ENCODE data around the gene EIF5B.

DNA sequence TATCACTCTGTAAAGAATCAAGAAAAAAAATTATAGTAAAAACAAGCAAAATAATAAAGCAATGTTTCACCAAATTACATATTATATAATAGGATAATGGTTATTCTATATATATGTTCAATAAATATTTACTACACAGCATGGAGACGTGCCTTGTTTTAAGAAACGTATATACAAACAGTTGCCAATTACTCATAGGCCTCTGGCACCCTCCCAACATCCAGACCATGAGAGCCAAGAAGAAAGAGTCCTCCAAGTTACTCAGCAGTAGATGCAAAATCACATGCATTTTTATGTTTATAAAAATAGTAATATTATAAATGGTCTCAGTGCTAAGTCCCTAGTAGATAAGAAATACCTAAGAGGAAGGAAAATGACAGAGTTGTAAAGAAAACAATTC, 87.8 kb downstream of the EIF5B start:
- TF ChIP-seq, protein P1, sequence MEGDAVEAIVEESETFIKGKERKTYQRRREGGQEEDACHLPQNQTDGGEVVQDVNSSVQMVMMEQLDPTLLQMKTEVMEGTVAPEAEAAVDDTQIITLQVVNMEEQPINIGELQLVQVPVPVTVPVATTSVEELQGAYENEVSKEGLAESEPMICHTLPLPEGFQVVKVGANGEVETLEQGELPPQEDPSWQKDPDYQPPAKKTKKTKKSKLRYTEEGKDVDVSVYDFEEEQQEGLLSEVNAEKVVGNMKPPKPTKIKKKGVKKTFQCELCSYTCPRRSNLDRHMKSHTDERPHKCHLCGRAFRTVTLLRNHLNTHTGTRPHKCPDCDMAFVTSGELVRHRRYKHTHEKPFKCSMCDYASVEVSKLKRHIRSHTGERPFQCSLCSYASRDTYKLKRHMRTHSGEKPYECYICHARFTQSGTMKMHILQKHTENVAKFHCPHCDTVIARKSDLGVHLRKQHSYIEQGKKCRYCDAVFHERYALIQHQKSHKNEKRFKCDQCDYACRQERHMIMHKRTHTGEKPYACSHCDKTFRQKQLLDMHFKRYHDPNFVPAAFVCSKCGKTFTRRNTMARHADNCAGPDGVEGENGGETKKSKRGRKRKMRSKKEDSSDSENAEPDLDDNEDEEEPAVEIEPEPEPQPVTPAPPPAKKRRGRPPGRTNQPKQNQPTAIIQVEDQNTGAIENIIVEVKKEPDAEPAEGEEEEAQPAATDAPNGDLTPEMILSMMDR (IDR thresholded peaks at IDR 0.05), result no peak
- no peak for TF ChIP-seq EZH2phosphoT487 (IDR thresholded peaks at IDR 0.05)
- TF ChIP-seq EZH2 (IDR thresholded peaks at IDR 0.05), result no peak

Measured in neural progenitor cell (in vitro differentiated cells).